ENCODE results near the gene CCL22. TPM values are rescaled to one million over a fixed set of nuclear protein-coding genes. Genes with fewer than 3 reads are reported as not detected.
"Not testable (repeated sequence)": the region's sequence is repeated elsewhere in the genome, so short reads cannot be mapped to it uniquely, and the experiment has no call there.

Gene CCL22
- total RNA-seq, 1 experiment from 2014 or later = not detected

- H3K23ac ChIP-seq (ENCODE audit: insufficient read length, low read depth, low read length) = no peak overlapping the region
- no peak for DNase-seq
- Mint-ChIP-seq H3K9me3 (no peaks in the 10 kb centered on the region; a peak in 1 of 5 replicates), H3K36me3 (ENCODE audit: insufficient read depth in 1 of 3, low read depth in 3 of 3) (no peaks in the 10 kb centered on the region), H3K4me1 (no peaks in the 10 kb centered on the region), H3K4me3 (no peak overlapping the region), H3K27me3 (ENCODE audit: low read depth) (peaks cover 3% of the 10 kb centered on the region), H3K27ac (no peak overlapping the region)
- no peaks in the 10 kb centered on the region for H4K20me1 ChIP-seq (ENCODE audit: control insufficient read depth, insufficient read depth, insufficient read length)
- no peak overlapping the region for H3K56ac ChIP-seq (ENCODE audit: insufficient read length, low read depth, low read length)
- H2BK15ac ChIP-seq (ENCODE audit: low read depth, low read length) = no peak overlapping the region
- H3K79me2 ChIP-seq (ENCODE audit: insufficient read depth, low read length) = no peaks in the 10 kb centered on the region
- H2BK20ac ChIP-seq (ENCODE audit: low read depth, low read length, poor library complexity, severe bottlenecking) = no peak overlapping the region
- no peak overlapping the region for H2AK5ac ChIP-seq (ENCODE audit: insufficient read length, low read length)
- no peak overlapping the region for H3K4ac ChIP-seq (ENCODE audit: low read depth, low read length)
- no peak overlapping the region for H2AFZ ChIP-seq (ENCODE audit: low read length)
- H2BK12ac ChIP-seq (ENCODE audit: insufficient read length, low read depth, low read length) = no peak overlapping the region
- no peak overlapping the region for H3T11ph ChIP-seq (ENCODE audit: low read length)
- H3K27ac ChIP-seq (ENCODE audit: insufficient read length, low read depth, low read length) = no peak overlapping the region
- H3K4me1 ChIP-seq (ENCODE audit: insufficient read depth, low read length) = no peaks in the 10 kb centered on the region
- H3K9me3 ChIP-seq (ENCODE audit: control insufficient read depth, low read depth, low read length) = no peaks in the 10 kb centered on the region
- no peak overlapping the region for H3K14ac ChIP-seq (ENCODE audit: insufficient read depth, low read length)
- H2BK5ac ChIP-seq (ENCODE audit: insufficient read length, low read length) = no peak overlapping the region
- no CpG with 5 or more reads among the region's 8 CpGs for WGBS (ENCODE audit: extremely low coverage, insufficient read length, low lambda C conversion rate)
- H4K91ac ChIP-seq (ENCODE audit: insufficient read length, low read depth, low read length) = no peak overlapping the region
- H3K27me3 ChIP-seq (ENCODE audit: insufficient read depth, low read length) = no peaks in the 10 kb centered on the region
- no peak overlapping the region for H3K18ac ChIP-seq (ENCODE audit: insufficient read length, low read depth, low read length)
- H3K23me2 ChIP-seq (ENCODE audit: insufficient read length, low read depth, low read length, poor library complexity, severe bottlenecking) = no peaks in the 10 kb centered on the region
- TF ChIP-seq CTCF (conservative IDR thresholded peaks at IDR 0.05) = no peak
- no peak overlapping the region for H4K8ac ChIP-seq (replicated peaks; ENCODE audit: insufficient read length, low read depth, low read length)
- H3K4me2 ChIP-seq (ENCODE audit: insufficient read depth, insufficient read length, low read length) = no peak overlapping the region
- no peak overlapping the region for H2BK120ac ChIP-seq (ENCODE audit: low read depth, low read length, poor library complexity, severe bottlenecking)
- H4K5ac ChIP-seq (ENCODE audit: insufficient read length, low read depth, low read length) = no peak overlapping the region
- H3K79me1 ChIP-seq (ENCODE audit: insufficient read depth, low read depth, low read length, poor library complexity, severe bottlenecking) = no peaks in the 10 kb centered on the region
- no peak overlapping the region for H3K9ac ChIP-seq (ENCODE audit: extremely low read depth, insufficient read length, low read length)
Observed at GRCh38 chr16:57341441-57342303, 16.9 kb upstream of the CCL22 start.

GRCh38 chr16:57342606-57343005 is 16.0 kb upstream of the CCL22 start:
- not testable (repeated sequence) for H3K9me3 Mint-ChIP-seq; H3K36me3 Mint-ChIP-seq (ENCODE audit: insufficient read depth in 1 of 3, low read depth in 3 of 3); H3K79me2 ChIP-seq (ENCODE audit: insufficient read depth, low read length); H4K20me1 ChIP-seq (ENCODE audit: control insufficient read depth, insufficient read depth, insufficient read length); H3K4ac ChIP-seq (ENCODE audit: low read depth, low read length); H2AK5ac ChIP-seq (ENCODE audit: insufficient read length, low read length); H3K27me3 ChIP-seq (ENCODE audit: insufficient read depth, low read length); H3K4me3 Mint-ChIP-seq; H3K23me2 ChIP-seq (ENCODE audit: insufficient read length, low read depth, low read length, poor library complexity, severe bottlenecking); H4K91ac ChIP-seq (ENCODE audit: insufficient read length, low read depth, low read length); DNase-seq; H2BK120ac ChIP-seq (ENCODE audit: low read depth, low read length, poor library complexity, severe bottlenecking); H4K8ac ChIP-seq (replicated peaks; ENCODE audit: insufficient read length, low read depth, low read length); H3K4me2 ChIP-seq (ENCODE audit: insufficient read depth, insufficient read length, low read length); H3T11ph ChIP-seq (ENCODE audit: low read length); H3K9me3 ChIP-seq (ENCODE audit: control insufficient read depth, low read depth, low read length); H2BK20ac ChIP-seq (ENCODE audit: low read depth, low read length, poor library complexity, severe bottlenecking); H3K14ac ChIP-seq (ENCODE audit: insufficient read depth, low read length); H3K79me1 ChIP-seq (ENCODE audit: insufficient read depth, low read depth, low read length, poor library complexity, severe bottlenecking); H2BK12ac ChIP-seq (ENCODE audit: insufficient read length, low read depth, low read length); H2BK5ac ChIP-seq (ENCODE audit: insufficient read length, low read length); H3K27ac ChIP-seq (ENCODE audit: insufficient read length, low read depth, low read length); H3K4me1 ChIP-seq (ENCODE audit: insufficient read depth, low read length); H2AFZ ChIP-seq (ENCODE audit: low read length); H3K9ac ChIP-seq (ENCODE audit: extremely low read depth, insufficient read length, low read length); H3K27ac Mint-ChIP-seq; H3K56ac ChIP-seq (ENCODE audit: insufficient read length, low read depth, low read length); H3K23ac ChIP-seq (ENCODE audit: insufficient read length, low read depth, low read length); H3K18ac ChIP-seq (ENCODE audit: insufficient read length, low read depth, low read length); H3K4me1 Mint-ChIP-seq; H4K5ac ChIP-seq (ENCODE audit: insufficient read length, low read depth, low read length); H2BK15ac ChIP-seq (ENCODE audit: low read depth, low read length)
- no CpG with 5 or more reads among the region's 9 CpGs for WGBS (ENCODE audit: extremely low coverage, insufficient read length, low lambda C conversion rate)
- peaks cover 10% of the 10 kb centered on the region for H3K27me3 Mint-ChIP-seq (ENCODE audit: low read depth)

All from H9 (cell line).